ENCODE results near the gene TXNDC8. TPM values are rescaled to one million over a fixed set of nuclear protein-coding genes. Genes with fewer than 3 reads are reported as not detected.
"Not testable (repeated sequence)": the region's sequence is repeated elsewhere in the genome, so short reads cannot be mapped to it uniquely, and the experiment has no call there.

The TXNDC8 gene
- total RNA-seq (not detected), polyA plus RNA-seq (not detected)

DNA sequence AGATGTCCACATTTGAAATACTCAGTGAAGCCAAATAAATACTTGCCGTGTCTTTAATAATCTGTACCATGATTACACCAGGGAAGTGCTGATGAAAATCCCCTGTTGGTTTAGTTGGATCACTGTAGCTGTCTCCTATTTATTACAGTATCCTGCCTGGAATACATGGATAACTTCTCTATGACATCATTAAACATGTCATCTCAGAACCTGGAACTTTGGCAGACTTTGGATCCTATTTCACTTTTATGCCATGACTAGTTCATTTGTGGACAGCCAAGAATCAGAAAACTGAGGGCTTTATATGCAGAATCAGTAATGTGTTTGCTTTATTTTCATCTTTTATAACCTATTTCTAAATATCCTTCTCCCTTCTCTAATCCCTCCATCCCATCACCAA, at the start of gene TXNDC8:
Gene TXNDC8, minus strand, starts transcription at position 137 of the 400 bp plus-strand sequence.
- Histone ChIP-seq H3K4me1 (ENCODE audit: insufficient read depth, low read length) (no peaks in the 10 kb centered on the region), H3K27ac (ENCODE audit: low read depth, low read length) (no peak within 1 kb of the TSS), H3K4me3 (ENCODE audit: low read length in 2 of 2) (no peak within 1 kb of the TSS), H3K36me3 (ENCODE audit: insufficient read depth, low read length) (no peaks in the 10 kb centered on the region), H3K9me3 (ENCODE audit: control insufficient read depth in 1 of 2, low read length in 2 of 2) (no peaks in the 10 kb centered on the region), H3K27me3 (ENCODE audit: insufficient read depth, low read length) (no peaks in the 10 kb centered on the region)
- DNase-seq, result no peak
- POLR2A ChIA-PET (ENCODE audit: partially characterized antibody), result no interaction called here
- no peaks in the 10 kb centered on the region for H3K36me3 Mint-ChIP-seq
- H3K4me1 Mint-ChIP-seq, result no peaks in the 10 kb centered on the region
- H3K27ac Mint-ChIP-seq, result no peak within 1 kb of the TSS
- no peaks in the 10 kb centered on the region for H3K9me3 Mint-ChIP-seq
- no peak within 1 kb of the TSS for H3K4me3 Mint-ChIP-seq
- CTCF ChIA-PET (ENCODE audit: partially characterized antibody), result no interaction called here
- H3K27me3 Mint-ChIP-seq, result peaks cover 0 to 4% of the 10 kb centered on the region in 2 donors
- intact Hi-C loops (cut with micrococcal nuclease), result no loop called here

DNA sequence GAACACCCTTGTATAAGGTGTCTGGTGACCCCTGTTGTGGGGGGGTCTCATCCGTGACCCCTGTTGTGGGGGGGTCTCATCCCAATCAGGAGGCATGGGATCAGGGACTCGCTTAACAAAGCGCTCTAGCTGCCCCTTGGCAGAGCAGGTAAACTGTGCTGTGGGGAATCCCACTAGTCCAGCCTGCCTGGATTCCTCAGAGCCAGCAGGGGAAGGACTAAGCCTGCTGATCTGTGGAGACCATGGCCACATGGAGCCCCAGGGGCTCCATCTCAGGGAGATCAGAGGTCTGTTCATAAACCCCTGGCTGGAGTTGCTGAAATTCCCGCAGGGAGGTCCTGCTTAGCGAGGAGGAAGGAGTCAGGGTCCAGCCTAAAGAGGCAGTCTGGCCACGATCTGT, 45.8 kb upstream of the TXNDC8 start:
- intact Hi-C loops (cut with micrococcal nuclease), result no loop called here
- Histone ChIP-seq H3K4me3 (ENCODE audit: low read length in 2 of 2) (no peak overlapping the region), H3K27ac (ENCODE audit: low read depth, low read length) (no peak overlapping the region), H3K9me3 (ENCODE audit: control insufficient read depth in 1 of 2, low read length in 2 of 2) (no peaks in the 10 kb centered on the region), H3K27me3 (ENCODE audit: insufficient read depth, low read length) (no peaks in the 10 kb centered on the region), H3K4me1 (ENCODE audit: insufficient read depth, low read length) (no peaks in the 10 kb centered on the region), H3K36me3 (ENCODE audit: insufficient read depth, low read length) (no peaks in the 10 kb centered on the region)
- H3K4me3 Mint-ChIP-seq, result no peak overlapping the region
- peaks cover 0 to 1% of the 10 kb centered on the region in 2 donors for H3K27me3 Mint-ChIP-seq
- H3K9me3 Mint-ChIP-seq, result no peaks in the 10 kb centered on the region
- no peak for DNase-seq
- ChIA-PET CTCF (ENCODE audit: partially characterized antibody) (no interaction called here), POLR2A (ENCODE audit: partially characterized antibody) (no interaction called here)
- no peak overlapping the region for H3K27ac Mint-ChIP-seq
- H3K36me3 Mint-ChIP-seq, result no peaks in the 10 kb centered on the region
- H3K4me1 Mint-ChIP-seq, result no peaks in the 10 kb centered on the region

DNA sequence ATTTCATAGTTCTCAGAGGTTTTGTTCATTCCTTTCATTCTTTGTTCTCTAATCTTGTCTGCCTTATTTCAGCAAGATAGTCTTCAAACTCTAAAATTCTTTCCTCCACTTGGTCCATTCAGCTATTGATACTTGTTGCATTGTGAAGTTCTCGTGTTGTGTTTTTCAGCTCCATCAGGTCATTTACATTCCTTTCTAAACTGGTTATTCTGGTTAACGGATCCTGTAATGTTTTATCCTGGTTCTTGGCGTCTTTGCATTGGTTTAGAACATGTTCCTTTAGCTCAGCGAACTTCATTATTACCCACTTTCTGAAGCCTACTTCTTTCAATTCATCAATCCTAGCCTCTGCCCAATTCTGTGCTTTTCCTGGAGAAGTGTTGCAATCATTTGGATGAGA, 45.1 kb upstream of the TXNDC8 start:
- POLR2A ChIA-PET (ENCODE audit: partially characterized antibody), result no interaction called here
- no peaks in the 10 kb centered on the region for H3K4me1 Mint-ChIP-seq
- no peaks in the 10 kb centered on the region for H3K4me1 ChIP-seq (ENCODE audit: insufficient read depth, low read length)
- no peaks in the 10 kb centered on the region for H3K27me3 ChIP-seq (ENCODE audit: insufficient read depth, low read length)
- no peaks in the 10 kb centered on the region for H3K36me3 ChIP-seq (ENCODE audit: insufficient read depth, low read length)
- H3K9me3 ChIP-seq (ENCODE audit: control insufficient read depth in 1 of 2, low read length in 2 of 2), result no peaks in the 10 kb centered on the region
- H3K9me3 Mint-ChIP-seq, result no peaks in the 10 kb centered on the region
- no peak for DNase-seq
- H3K4me3 Mint-ChIP-seq, result no peak overlapping the region
- H3K4me3 ChIP-seq (ENCODE audit: low read length in 2 of 2), result no peak overlapping the region
- H3K27me3 Mint-ChIP-seq, result peaks cover 0 to 1% of the 10 kb centered on the region in 2 donors
- intact Hi-C loops (cut with micrococcal nuclease), result no loop called here
- no peaks in the 10 kb centered on the region for H3K36me3 Mint-ChIP-seq
- CTCF ChIA-PET (ENCODE audit: partially characterized antibody), result no interaction called here
- no peak overlapping the region for H3K27ac Mint-ChIP-seq
- no peak overlapping the region for H3K27ac ChIP-seq (ENCODE audit: low read depth, low read length)

DNA sequence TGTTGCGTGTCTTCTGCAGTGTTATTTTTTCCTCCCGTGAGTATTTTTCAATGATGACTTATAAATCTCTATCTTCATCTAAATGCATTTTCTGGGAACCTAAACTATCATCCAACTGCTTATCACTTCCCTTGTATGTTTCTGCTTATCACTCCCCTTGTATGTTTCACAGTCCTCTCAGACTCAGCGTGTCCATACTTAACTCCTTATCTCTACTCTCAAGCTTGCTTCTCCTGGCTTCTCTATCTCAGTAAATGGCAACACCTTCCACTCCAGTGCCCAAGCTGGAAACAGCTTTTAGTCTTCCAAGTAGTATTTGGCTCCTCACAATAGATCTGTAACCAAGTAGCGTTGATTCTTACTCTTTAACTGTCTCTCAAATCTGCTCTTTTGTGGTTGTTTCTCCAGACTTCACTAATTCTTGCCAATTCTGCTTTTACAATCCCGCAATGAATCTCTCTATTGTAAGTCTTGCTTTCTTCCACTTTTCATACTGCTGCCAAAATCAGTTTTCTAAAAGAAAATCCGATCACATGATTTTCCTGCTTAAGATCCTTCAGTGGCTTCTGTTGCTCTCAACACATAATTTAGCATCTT, 33.8 kb upstream of the TXNDC8 start:
- Mint-ChIP-seq H3K27ac (no peak overlapping the region), H3K36me3 (no peaks in the 10 kb centered on the region), H3K9me3 (peaks cover 0 to 2% (median 0%) of the 10 kb centered on the region in 8 donors), H3K4me3 (no peak overlapping the region), H3K27me3 (peaks cover 0 to 4% of the 10 kb centered on the region in 2 donors), H3K4me1 (no peaks in the 10 kb centered on the region)
- no peak for DNase-seq
- Histone ChIP-seq H3K4me1 (ENCODE audit: insufficient read depth, low read length) (no peaks in the 10 kb centered on the region), H3K4me3 (ENCODE audit: low read length in 2 of 2) (no peak overlapping the region), H3K9me3 (ENCODE audit: control insufficient read depth in 1 of 2, low read length in 2 of 2) (no peaks in the 10 kb centered on the region), H3K27ac (ENCODE audit: low read depth, low read length) (no peak overlapping the region), H3K27me3 (ENCODE audit: insufficient read depth, low read length) (no peaks in the 10 kb centered on the region), H3K36me3 (ENCODE audit: insufficient read depth, low read length) (no peaks in the 10 kb centered on the region)
- ChIA-PET CTCF (ENCODE audit: partially characterized antibody) (no interaction called here), POLR2A (ENCODE audit: partially characterized antibody) (no interaction called here)
- intact Hi-C loops (cut with micrococcal nuclease), result no loop called here

DNA sequence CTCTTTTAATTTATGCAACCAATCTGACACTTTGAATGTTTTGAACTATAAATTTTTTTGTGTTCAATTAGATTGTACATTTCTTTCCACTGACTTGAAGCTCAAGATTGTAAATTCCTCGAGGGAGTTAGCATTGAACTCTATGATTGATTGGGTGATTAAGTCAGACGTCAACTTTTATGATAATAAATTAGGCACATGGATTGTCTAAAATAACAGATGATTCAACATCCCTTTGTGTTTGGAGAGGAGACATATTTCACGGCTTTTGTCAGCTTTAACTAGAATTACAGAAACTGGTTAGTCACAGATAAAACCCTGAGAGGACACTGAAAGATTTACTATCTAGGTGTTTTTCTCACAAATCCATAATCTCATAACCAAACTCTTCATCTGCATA, 32.7 kb upstream of the TXNDC8 start:
- H3K4me3 ChIP-seq (ENCODE audit: low read length in 2 of 2), result no peak overlapping the region
- CTCF ChIA-PET (ENCODE audit: partially characterized antibody), result no interaction called here
- DNase-seq, result no peak
- Mint-ChIP-seq H3K9me3 (peaks cover 0 to 2% (median 0%) of the 10 kb centered on the region in 8 donors), H3K4me3 (no peak overlapping the region), H3K4me1 (no peaks in the 10 kb centered on the region), H3K27ac (no peak overlapping the region), H3K36me3 (no peaks in the 10 kb centered on the region), H3K27me3 (peaks cover 0 to 3% of the 10 kb centered on the region in 2 donors)
- H3K27ac ChIP-seq (ENCODE audit: low read depth, low read length), result no peak overlapping the region
- no peaks in the 10 kb centered on the region for H3K4me1 ChIP-seq (ENCODE audit: insufficient read depth, low read length)
- H3K9me3 ChIP-seq (ENCODE audit: control insufficient read depth in 1 of 2, low read length in 2 of 2), result no peaks in the 10 kb centered on the region
- no peaks in the 10 kb centered on the region for H3K36me3 ChIP-seq (ENCODE audit: insufficient read depth, low read length)
- no peaks in the 10 kb centered on the region for H3K27me3 ChIP-seq (ENCODE audit: insufficient read depth, low read length)
- POLR2A ChIA-PET (ENCODE audit: partially characterized antibody), result no interaction called here
- intact Hi-C loops (cut with micrococcal nuclease), result no loop called here

DNA sequence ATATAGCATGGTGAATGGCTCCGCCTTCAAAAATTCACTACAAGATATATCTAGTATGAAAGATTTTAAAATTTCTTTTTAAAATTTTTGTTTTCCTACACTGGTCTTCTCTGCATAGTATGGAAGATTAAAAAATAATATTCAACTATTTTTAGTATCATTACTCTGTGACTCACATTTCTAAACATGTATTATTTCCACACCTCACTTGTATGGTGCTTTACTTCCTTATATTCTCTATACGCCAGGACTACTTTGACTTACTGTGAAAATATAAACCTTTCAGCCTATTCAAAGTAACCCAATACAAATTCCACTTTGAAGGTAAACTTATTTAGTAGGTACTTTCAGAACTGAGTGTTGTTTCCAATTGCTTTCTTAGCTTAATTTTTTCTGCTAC, 26.8 kb upstream of the TXNDC8 start:
- Mint-ChIP-seq H3K4me3 (no peak overlapping the region), H3K9me3 (peaks cover 0 to 4% (median 0%) of the 10 kb centered on the region in 8 donors), H3K36me3 (no peaks in the 10 kb centered on the region), H3K27ac (no peak overlapping the region), H3K4me1 (no peaks in the 10 kb centered on the region), H3K27me3 (peaks cover 3% of the 10 kb centered on the region in 2 donors)
- POLR2A ChIA-PET (ENCODE audit: partially characterized antibody), result no interaction called here
- intact Hi-C loops (cut with micrococcal nuclease), result no loop called here
- Histone ChIP-seq H3K9me3 (ENCODE audit: control insufficient read depth in 1 of 2, low read length in 2 of 2) (no peaks in the 10 kb centered on the region), H3K36me3 (ENCODE audit: insufficient read depth, low read length) (no peaks in the 10 kb centered on the region), H3K27ac (ENCODE audit: low read depth, low read length) (no peak overlapping the region), H3K27me3 (ENCODE audit: insufficient read depth, low read length) (no peaks in the 10 kb centered on the region), H3K4me3 (ENCODE audit: low read length in 2 of 2) (no peak overlapping the region), H3K4me1 (ENCODE audit: insufficient read depth, low read length) (no peaks in the 10 kb centered on the region)
- CTCF ChIA-PET (ENCODE audit: partially characterized antibody), result no interaction called here
- no peak for DNase-seq

DNA sequence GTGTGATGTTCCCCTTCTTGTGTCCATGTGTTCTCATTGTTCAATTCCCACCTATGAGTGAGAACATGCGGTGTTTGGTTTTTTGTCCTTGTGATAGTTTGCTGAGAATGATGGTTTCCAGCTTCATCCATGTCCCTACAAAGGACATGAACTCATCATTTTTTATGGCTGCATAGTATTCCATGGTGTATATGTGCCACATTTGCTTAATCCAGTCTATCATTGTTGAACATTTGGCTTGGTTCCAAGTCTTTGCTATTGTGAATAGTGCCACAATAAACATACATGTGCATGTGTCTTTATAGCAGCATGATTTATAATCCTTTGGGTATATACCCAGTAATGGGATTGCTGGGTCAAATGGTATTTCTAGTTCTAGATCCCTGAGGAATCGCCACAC, 21.3 kb upstream of the TXNDC8 start:
- H3K27me3 Mint-ChIP-seq; intact Hi-C loops (cut with micrococcal nuclease); DNase-seq; H3K9me3 ChIP-seq (ENCODE audit: control insufficient read depth in 1 of 2, low read length in 2 of 2); CTCF ChIA-PET (ENCODE audit: partially characterized antibody); POLR2A ChIA-PET (ENCODE audit: partially characterized antibody); H3K36me3 Mint-ChIP-seq; H3K36me3 ChIP-seq (ENCODE audit: insufficient read depth, low read length); H3K9me3 Mint-ChIP-seq; H3K4me3 Mint-ChIP-seq; H3K27me3 ChIP-seq (ENCODE audit: insufficient read depth, low read length); H3K4me1 ChIP-seq (ENCODE audit: insufficient read depth, low read length); H3K27ac Mint-ChIP-seq; H3K27ac ChIP-seq (ENCODE audit: low read depth, low read length); H3K4me1 Mint-ChIP-seq; H3K4me3 ChIP-seq (ENCODE audit: low read length in 2 of 2): not testable (repeated sequence)

DNA sequence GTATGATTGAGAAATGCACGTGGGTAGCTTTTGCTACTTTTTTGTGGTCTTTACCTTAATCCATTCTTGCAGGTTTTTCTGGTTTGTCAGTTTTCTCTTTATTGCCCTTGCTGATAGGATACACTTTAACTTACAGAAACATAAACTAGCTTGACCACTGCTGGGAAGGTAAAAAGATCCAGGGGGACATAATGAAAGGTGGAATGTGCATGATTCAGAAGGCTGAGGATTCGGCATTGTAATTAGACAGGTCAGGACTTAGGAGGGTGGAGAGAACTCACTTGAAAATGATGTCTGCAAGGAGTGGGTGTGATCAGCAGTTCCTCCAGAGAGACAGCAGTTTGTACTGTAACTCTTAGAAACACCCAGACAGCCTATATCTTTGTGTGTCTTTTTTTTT, 19.8 kb upstream of the TXNDC8 start:
- intact Hi-C loops (cut with micrococcal nuclease), result no loop called here
- Mint-ChIP-seq H3K9me3 (peaks cover 0 to 4% (median 0%) of the 10 kb centered on the region in 8 donors), H3K36me3 (no peaks in the 10 kb centered on the region)

More for the DNA sequence above, 19.8 kb upstream of the TXNDC8 start:
- H3K4me3 Mint-ChIP-seq, result no peak overlapping the region
- Histone ChIP-seq H3K9me3 (ENCODE audit: control insufficient read depth in 1 of 2, low read length in 2 of 2) (no peaks in the 10 kb centered on the region), H3K27me3 (ENCODE audit: insufficient read depth, low read length) (no peaks in the 10 kb centered on the region), H3K4me3 (ENCODE audit: low read length in 2 of 2) (no peak overlapping the region), H3K4me1 (ENCODE audit: insufficient read depth, low read length) (no peaks in the 10 kb centered on the region), H3K36me3 (ENCODE audit: insufficient read depth, low read length) (no peaks in the 10 kb centered on the region), H3K27ac (ENCODE audit: low read depth, low read length) (no peak overlapping the region)
- peaks cover 2 to 3% of the 10 kb centered on the region in 2 donors for H3K27me3 Mint-ChIP-seq
- peaks cover 0 to 1% (median 0%) of the 10 kb centered on the region in 4 donors for H3K4me1 Mint-ChIP-seq
- POLR2A ChIA-PET (ENCODE audit: partially characterized antibody), result no interaction called here
- CTCF ChIA-PET (ENCODE audit: partially characterized antibody), result no interaction called here
- DNase-seq, result no peak
- H3K27ac Mint-ChIP-seq, result no peak overlapping the region

Measured in CD4-positive, alpha-beta memory T cell (primary cell).